ENCODE measurements around the gene RAF1.

GRCh38 chr3:12705981-12706380 is 42.1 kb upstream of the RAF1 start:
- no peak for TF ChIP-seq EZH2phosphoT487 (IDR thresholded peaks at IDR 0.05; ENCODE audit: low read length)
- no peak for TF ChIP-seq CTCF (IDR thresholded peaks at IDR 0.05; ENCODE audit: low read length)
- TF ChIP-seq EZH2 (optimal IDR thresholded peaks at IDR 0.05; ENCODE audit: low read depth, low read length) = no peak

Measured in MM.1S (cell line).